H9 (cell line): ENCODE results near the gene RBM5. TPM values are rescaled to one million over a fixed set of nuclear protein-coding genes. Genes with fewer than 3 reads are reported as not detected.

ENCODE experiments used
- DNase-seq: peaks from one replicate; pipeline ENCODE4 v3.0.0-alpha.2; 2017
- H2AFZ ChIP-seq: one replicate; pipeline ENCODE4 v1.6.1; 2013; ENCODE audit warnings: mild to moderate bottlenecking, low read length, control low read depth, moderate library complexity
- H2AK5ac ChIP-seq: 2 replicates; pipeline ENCODE4 v1.6.1; 2013; ENCODE audit warnings: low read length, control low read depth, mixed read lengths; ENCODE audit not compliant: insufficient read length
- H2BK120ac ChIP-seq: one replicate; pipeline ENCODE4 v1.6.1; 2013; ENCODE audit warnings: low read depth, mild to moderate bottlenecking, low read length, control low read depth, inconsistent platforms; ENCODE audit not compliant: poor library complexity, severe bottlenecking
- H2BK12ac ChIP-seq: 2 replicates; pipeline ENCODE4 v1.6.1; 2013; ENCODE audit warnings: low read length, control low read depth, mixed read lengths, low read depth; ENCODE audit not compliant: insufficient read length
- H2BK15ac ChIP-seq: 2 replicates; pipeline ENCODE4 v1.6.1; 2013; ENCODE audit warnings: low read depth, low read length, control low read depth
- H2BK20ac ChIP-seq: one replicate; pipeline ENCODE4 v1.6.1; 2013; ENCODE audit warnings: low read depth, mild to moderate bottlenecking, low read length, control low read depth, inconsistent platforms; ENCODE audit not compliant: poor library complexity, severe bottlenecking
- H2BK5ac ChIP-seq: 2 replicates; pipeline ENCODE4 v1.6.1; 2013; ENCODE audit warnings: low read length, control low read depth, mixed read lengths; ENCODE audit not compliant: insufficient read length
- H3K14ac ChIP-seq: 2 replicates; pipeline ENCODE4 v1.6.1; 2013; ENCODE audit warnings: low read length, control low read depth; ENCODE audit not compliant: insufficient read depth
- H3K18ac ChIP-seq: 2 replicates; pipeline ENCODE4 v1.6.1; 2013; ENCODE audit warnings: low read depth, mild to moderate bottlenecking, mixed read lengths, low read length, control low read depth; ENCODE audit not compliant: insufficient read length
- H3K23ac ChIP-seq: 2 replicates; pipeline ENCODE4 v1.6.1; 2013; ENCODE audit warnings: low read length, control low read depth, mixed read lengths, low read depth; ENCODE audit not compliant: insufficient read length
- H3K23me2 ChIP-seq: 2 replicates; pipeline ENCODE4 v1.6.1; 2013; ENCODE audit warnings: low read depth, mild to moderate bottlenecking, mixed read lengths, low read length, control low read depth; ENCODE audit not compliant: insufficient read length, poor library complexity, severe bottlenecking
- H3K27ac ChIP-seq: 2 replicates; pipeline ENCODE4 v1.5.1; 2013; ENCODE audit warnings: low read length, control low read depth, mixed read lengths, low read depth; ENCODE audit not compliant: insufficient read length
- H3K27me3 ChIP-seq: 2 replicates; pipeline ENCODE4 v1.6.1; 2013; ENCODE audit warnings: low read length, control low read depth, inconsistent platforms; ENCODE audit not compliant: insufficient read depth
- H3K4ac ChIP-seq: 2 replicates; pipeline ENCODE4 v1.6.1; 2013; ENCODE audit warnings: low read depth, mild to moderate bottlenecking, control low read depth, inconsistent platforms, low read length, moderate library complexity
- H3K4me1 ChIP-seq: 2 replicates; pipeline ENCODE4 v1.6.1; 2013; ENCODE audit warnings: low read length, control low read depth, inconsistent platforms; ENCODE audit not compliant: insufficient read depth
- H3K4me2 ChIP-seq: 2 replicates; pipeline ENCODE4 v1.6.1; 2013; ENCODE audit warnings: low read length, control low read depth, mixed read lengths; ENCODE audit not compliant: insufficient read length, insufficient read depth
- H3K56ac ChIP-seq: 2 replicates; pipeline ENCODE4 v1.6.1; 2013; ENCODE audit warnings: low read depth, mild to moderate bottlenecking, mixed read lengths, low read length, control low read depth; ENCODE audit not compliant: insufficient read length
- H3K79me1 ChIP-seq: 2 replicates; pipeline ENCODE4 v1.6.1; 2013; ENCODE audit warnings: low read depth, mild to moderate bottlenecking, moderate library complexity, low read length, control low read depth, inconsistent platforms; ENCODE audit not compliant: insufficient read depth, poor library complexity, severe bottlenecking
- H3K79me2 ChIP-seq: 2 replicates; pipeline ENCODE4 v1.6.1; 2013; ENCODE audit warnings: low read length, control low read depth, inconsistent platforms; ENCODE audit not compliant: insufficient read depth
- H3K9ac ChIP-seq: 2 replicates; pipeline ENCODE4 v1.6.1; 2013; ENCODE audit warnings: low read length, control low read depth, mixed read lengths; ENCODE audit not compliant: insufficient read length; ENCODE audit errors: extremely low read depth
- H3K9me3 ChIP-seq: one replicate; pipeline ENCODE4 v1.6.1; 2013; ENCODE audit warnings: low read depth, low read length, inconsistent platforms; ENCODE audit not compliant: control insufficient read depth
- H3T11ph ChIP-seq: one replicate; pipeline ENCODE4 v1.6.1; 2013; ENCODE audit warnings: mild to moderate bottlenecking, low read length, control low read depth, inconsistent platforms
- H4K20me1 ChIP-seq: one replicate; pipeline ENCODE4 v1.6.1; 2013; ENCODE audit not compliant: control insufficient read depth, insufficient read length, insufficient read depth
- H4K5ac ChIP-seq: 2 replicates; pipeline ENCODE4 v1.6.1; 2013; ENCODE audit warnings: low read depth, mild to moderate bottlenecking, mixed read lengths, low read length, control low read depth; ENCODE audit not compliant: insufficient read length
- H4K8ac ChIP-seq: replicated peaks from 2 replicates; pipeline ENCODE4 v1.6.1; 2013; ENCODE audit warnings: low read length, control low read depth, mixed read lengths, low read depth; ENCODE audit not compliant: insufficient read length
- H4K91ac ChIP-seq: 2 replicates; pipeline ENCODE4 v1.6.1; 2013; ENCODE audit warnings: low read depth, mild to moderate bottlenecking, moderate library complexity, mixed read lengths, low read length, control low read depth; ENCODE audit not compliant: insufficient read length
- H3K27ac Mint-ChIP-seq, 3 experiments: 2 replicates in 2 of 3; 3 replicates in 1 of 3; pipeline ENCODE4 v1.8.0; 2020 to 2021; ENCODE audit warnings: mixed read lengths in 3 of 3, mild to moderate bottlenecking in 1 of 3, moderate library complexity in 1 of 3
- H3K27me3 Mint-ChIP-seq: 2 replicates; pipeline ENCODE4 v1.8.0; 2021; ENCODE audit warnings: low read depth, mild to moderate bottlenecking, moderate library complexity, mixed read lengths
- H3K36me3 Mint-ChIP-seq, 3 experiments: 2 replicates in 2 of 3; 3 replicates in 1 of 3; pipeline ENCODE4 v1.8.0; 2020 to 2021; ENCODE audit warnings: low read depth in 3 of 3, mixed read lengths in 3 of 3; ENCODE audit not compliant: insufficient read depth in 1 of 3
- H3K4me1 Mint-ChIP-seq, 2 experiments: 2 replicates each; pipeline ENCODE4 v1.8.0; 2020; ENCODE audit warnings: mixed read lengths in 2 of 2
- H3K4me3 Mint-ChIP-seq, 2 experiments: 2 replicates in 1 of 2; 3 replicates in 1 of 2; pipeline ENCODE4 v1.8.0; 2020 to 2021; ENCODE audit warnings: mild to moderate bottlenecking in 2 of 2, mixed read lengths in 2 of 2, moderate library complexity in 1 of 2
- H3K9me3 Mint-ChIP-seq, 2 experiments: 2 replicates in 1 of 2; 3 replicates in 1 of 2; pipeline ENCODE4 v1.8.0; 2020; ENCODE audit warnings: mild to moderate bottlenecking in 2 of 2, mixed read lengths in 2 of 2, moderate library complexity in 1 of 2
- CTCF ChIP-seq: fragments of 200-600 bp; sonication (generic); conservative IDR thresholded peaks from 3 replicates; pipeline ENCODE4 v1.8.0; 2021; ENCODE audit warnings: antibody characterized with exemption, mild to moderate bottlenecking
- WGBS: extraction: QIAGEN DNeasy Blood & Tissue Kit; methylation state at CpG from one replicate; pipeline ENCODE4 v1.1.7; 2013; ENCODE audit warnings: missing lambda C conversion rate, low lambda C conversion rate, mixed read lengths; ENCODE audit not compliant: insufficient read length; ENCODE audit errors: extremely low coverage; 5-methylcytosine and 5-hydroxymethylcytosine counted together
- total RNA-seq: library from RNA; stranded (reverse); gene quantifications from 2 replicates; pipeline ENCODE4 v1.2.1, GENCODE V29; 2021

The RBM5 gene
- total RNA-seq, 1 experiment from 2014 or later = 123 TPM

GRCh38 chr3:50128001-50128400, 39.3 kb downstream of the RBM5 start:
- H3K4ac ChIP-seq = no peak overlapping the region
- H4K8ac ChIP-seq = no peak overlapping the region
- H2AK5ac ChIP-seq = no peak overlapping the region
- H3K79me1 ChIP-seq = no peaks in the 10 kb centered on the region
- H3K79me2 ChIP-seq = no peaks in the 10 kb centered on the region
- H2BK5ac ChIP-seq = no peak overlapping the region
- H3K27me3 ChIP-seq = no peaks in the 10 kb centered on the region
- H4K5ac ChIP-seq = no peak overlapping the region
- no peak overlapping the region for H3T11ph ChIP-seq
- peaks cover 25 to 41% of the 10 kb centered on the region in 2 experiments for H3K4me1 Mint-ChIP-seq
- H2AFZ ChIP-seq = no peak overlapping the region
- no peak overlapping the region; a peak in 1 of 5 replicates for H3K4me3 Mint-ChIP-seq
- no peak overlapping the region for H3K27ac ChIP-seq
- H3K36me3 Mint-ChIP-seq = no peaks in the 10 kb centered on the region; a peak in 2 of 7 replicates
- H3K4me2 ChIP-seq = no peak overlapping the region
- H3K56ac ChIP-seq = no peak overlapping the region
- H3K18ac ChIP-seq = no peak overlapping the region
- H3K23me2 ChIP-seq = no peaks in the 10 kb centered on the region
- no CpG with 5 or more reads among the region's 4 CpGs for WGBS
- no peak for TF ChIP-seq CTCF
- H2BK15ac ChIP-seq = no peak overlapping the region
- H3K9me3 Mint-ChIP-seq = no peaks in the 10 kb centered on the region
- no peak overlapping the region for H2BK120ac ChIP-seq
- no peak overlapping the region for H2BK12ac ChIP-seq
- no peak overlapping the region for H3K23ac ChIP-seq
- H3K27me3 Mint-ChIP-seq = no peaks in the 10 kb centered on the region; the same call in 1 of the 2 replicates
- H2BK20ac ChIP-seq = no peak overlapping the region
- no peak overlapping the region for H3K14ac ChIP-seq
- no peak overlapping the region; a peak in 1 of 7 replicates for H3K27ac Mint-ChIP-seq
- no peak overlapping the region for H3K9ac ChIP-seq
- no peak for DNase-seq
- no peak overlapping the region for H4K91ac ChIP-seq
- peaks cover 4% of the 10 kb centered on the region; the same call in 1 of the 2 replicates for H3K4me1 ChIP-seq
- H4K20me1 ChIP-seq = no peaks in the 10 kb centered on the region
- no peaks in the 10 kb centered on the region for H3K9me3 ChIP-seq
